ENCODE data around the gene ACSL3. TPM values are rescaled to one million over a fixed set of nuclear protein-coding genes. Genes with fewer than 3 reads are reported as not detected.
"Not testable (repeated sequence)": the region's sequence is repeated elsewhere in the genome, so short reads cannot be mapped to it uniquely, and the experiment has no call there.

Gene ACSL3
- total and polyA plus RNA-seq, 2 donors from 2014 or later, result 33.6 to 58.8 TPM

DNA sequence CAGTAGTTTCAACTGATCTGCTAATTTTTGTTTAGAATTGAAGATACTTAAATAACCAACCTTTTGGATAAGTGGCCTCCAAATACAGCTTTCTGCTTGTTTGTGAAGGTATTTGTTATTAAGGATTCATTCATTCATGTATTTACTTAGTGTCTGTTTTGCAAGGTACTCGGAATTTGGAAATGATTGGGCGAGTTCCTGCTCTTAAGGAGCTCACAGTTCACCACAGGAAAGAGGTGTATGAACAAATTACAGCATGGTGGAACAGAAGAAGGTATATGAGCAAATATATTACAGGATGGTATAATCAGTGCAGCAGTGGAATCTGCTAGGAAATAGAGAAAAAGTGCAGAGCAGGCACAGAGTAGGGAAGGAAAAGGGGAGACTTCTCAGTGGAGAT, 4.5 kb downstream of the ACSL3 start:
- TF ChIP-seq, protein P1, sequence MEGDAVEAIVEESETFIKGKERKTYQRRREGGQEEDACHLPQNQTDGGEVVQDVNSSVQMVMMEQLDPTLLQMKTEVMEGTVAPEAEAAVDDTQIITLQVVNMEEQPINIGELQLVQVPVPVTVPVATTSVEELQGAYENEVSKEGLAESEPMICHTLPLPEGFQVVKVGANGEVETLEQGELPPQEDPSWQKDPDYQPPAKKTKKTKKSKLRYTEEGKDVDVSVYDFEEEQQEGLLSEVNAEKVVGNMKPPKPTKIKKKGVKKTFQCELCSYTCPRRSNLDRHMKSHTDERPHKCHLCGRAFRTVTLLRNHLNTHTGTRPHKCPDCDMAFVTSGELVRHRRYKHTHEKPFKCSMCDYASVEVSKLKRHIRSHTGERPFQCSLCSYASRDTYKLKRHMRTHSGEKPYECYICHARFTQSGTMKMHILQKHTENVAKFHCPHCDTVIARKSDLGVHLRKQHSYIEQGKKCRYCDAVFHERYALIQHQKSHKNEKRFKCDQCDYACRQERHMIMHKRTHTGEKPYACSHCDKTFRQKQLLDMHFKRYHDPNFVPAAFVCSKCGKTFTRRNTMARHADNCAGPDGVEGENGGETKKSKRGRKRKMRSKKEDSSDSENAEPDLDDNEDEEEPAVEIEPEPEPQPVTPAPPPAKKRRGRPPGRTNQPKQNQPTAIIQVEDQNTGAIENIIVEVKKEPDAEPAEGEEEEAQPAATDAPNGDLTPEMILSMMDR (IDR thresholded peaks at IDR 0.05; ENCODE audit: borderline replicate concordance, extremely low read depth, insufficient read depth), result no peak
- intact Hi-C loops (cut with DNase I), result no loop called here
- Histone ChIP-seq H3K4me1 (ENCODE audit: control insufficient read depth in 2 of 3, insufficient read depth in 2 of 3, low read depth in 1 of 3, low read length in 3 of 3) (peaks cover 4 to 9% (median 5%) of the 10 kb centered on the region in 3 donors), H3K9ac (ENCODE audit: low read length in 3 of 3) (no peak overlapping the region), H3K36me3 (ENCODE audit: control insufficient read depth in 2 of 3, insufficient read depth in 3 of 3, low read length in 3 of 3) (no peaks in the 10 kb centered on the region), H3K27me3 (ENCODE audit: control insufficient read depth, insufficient read depth, low read length) (no peaks in the 10 kb centered on the region), H3K27ac (ENCODE audit: low read depth in 2 of 2, low read length in 2 of 2) (no peak overlapping the region), H3K9me3 (ENCODE audit: control insufficient read depth in 2 of 3, insufficient read depth in 1 of 3, low read length in 3 of 3) (no peaks in the 10 kb centered on the region), H3K4me3 (ENCODE audit: low read length in 3 of 3) (no peak overlapping the region)
- FAIRE-seq (no peak), DNase-seq (no peak)

DNA sequence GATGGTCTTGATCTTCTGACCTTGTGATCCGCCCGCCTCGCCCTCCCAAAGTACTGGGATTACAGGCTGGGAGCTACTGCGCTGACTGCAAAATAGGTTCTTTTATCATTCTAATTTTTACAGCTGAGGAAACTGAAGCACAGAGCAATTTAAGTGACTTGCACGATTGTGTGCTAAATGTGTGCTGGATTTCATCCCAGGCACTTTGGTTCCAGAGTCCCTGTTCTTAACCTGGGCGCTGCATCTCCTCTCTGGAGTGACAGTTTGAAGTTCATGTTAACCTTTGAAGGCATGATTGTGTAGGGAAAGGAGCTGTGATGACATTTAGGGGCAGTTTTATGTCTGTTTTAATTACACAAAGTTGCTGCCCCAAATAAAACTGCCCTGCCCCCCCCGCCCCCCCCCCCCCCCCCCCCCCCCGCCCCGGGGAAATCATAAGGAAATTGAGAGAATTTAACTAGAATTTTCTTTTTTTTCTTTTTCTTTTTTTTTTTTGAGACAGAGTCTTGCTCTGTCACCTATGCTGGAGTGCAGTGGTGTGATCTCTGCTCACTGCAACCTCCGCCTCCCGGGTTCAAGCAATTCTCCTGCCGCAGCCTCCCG, 5.6 kb downstream of the ACSL3 start:
- no peaks in the 10 kb centered on the region for H3K27me3 ChIP-seq (ENCODE audit: control insufficient read depth, insufficient read depth, low read length)
- intact Hi-C loops (cut with DNase I), result no loop called here

DNA sequence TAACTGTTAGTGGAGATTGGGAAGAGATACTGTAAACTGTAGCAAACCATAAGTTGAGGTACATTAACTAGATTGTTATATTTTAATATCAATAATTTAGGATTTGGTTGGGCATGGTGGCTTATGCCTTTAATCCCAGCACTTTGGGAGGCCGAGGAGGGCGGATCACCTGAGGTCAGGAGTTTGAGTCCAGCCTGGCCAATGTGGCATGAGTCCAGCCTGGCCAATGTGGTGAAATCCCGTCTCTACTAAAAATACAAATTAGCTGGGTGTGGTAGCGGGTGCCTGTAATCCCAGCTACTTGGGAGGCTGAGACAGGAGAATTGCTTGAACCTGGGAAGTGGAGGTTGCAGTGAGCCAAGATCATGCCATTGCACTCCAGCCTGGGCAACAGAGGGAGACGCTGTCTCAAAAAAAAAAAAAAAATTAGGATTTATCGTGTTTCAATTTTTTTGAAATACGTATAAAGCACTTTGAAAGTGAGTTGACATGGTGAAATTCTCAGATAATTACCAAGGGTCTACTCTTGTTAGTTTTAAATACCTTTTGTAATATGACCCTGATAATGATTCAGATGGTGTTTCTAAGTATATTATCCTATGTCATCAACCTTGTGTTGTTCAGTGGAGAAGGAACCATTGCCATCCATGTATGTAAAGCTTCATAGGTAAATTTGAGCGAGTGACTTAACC, 7.9 kb downstream of the ACSL3 start:
- DNase-seq; intact Hi-C loops (cut with DNase I); H3K4me1 ChIP-seq (ENCODE audit: control insufficient read depth in 2 of 3, insufficient read depth in 2 of 3, low read depth in 1 of 3, low read length in 3 of 3): not testable (repeated sequence)

More for the DNA sequence above, 5.6 kb downstream of the ACSL3 start:
- Histone ChIP-seq H3K9me3 (ENCODE audit: control insufficient read depth in 2 of 3, insufficient read depth in 1 of 3, low read length in 3 of 3) (no peaks in the 10 kb centered on the region), H3K4me3 (ENCODE audit: low read length in 3 of 3) (no peak overlapping the region), H3K4me1 (ENCODE audit: control insufficient read depth in 2 of 3, insufficient read depth in 2 of 3, low read depth in 1 of 3, low read length in 3 of 3) (peaks cover 4 to 9% (median 5%) of the 10 kb centered on the region in 3 donors), H3K27ac (ENCODE audit: low read depth in 2 of 2, low read length in 2 of 2) (no peak overlapping the region), H3K36me3 (ENCODE audit: control insufficient read depth in 2 of 3, insufficient read depth in 3 of 3, low read length in 3 of 3) (no peaks in the 10 kb centered on the region), H3K9ac (ENCODE audit: low read length in 3 of 3) (no peak overlapping the region)
- DNase-seq (no peak), FAIRE-seq (no peak)
- TF ChIP-seq, protein P1 (IDR thresholded peaks at IDR 0.05; ENCODE audit: borderline replicate concordance, extremely low read depth, insufficient read depth), result no peak

DNA sequence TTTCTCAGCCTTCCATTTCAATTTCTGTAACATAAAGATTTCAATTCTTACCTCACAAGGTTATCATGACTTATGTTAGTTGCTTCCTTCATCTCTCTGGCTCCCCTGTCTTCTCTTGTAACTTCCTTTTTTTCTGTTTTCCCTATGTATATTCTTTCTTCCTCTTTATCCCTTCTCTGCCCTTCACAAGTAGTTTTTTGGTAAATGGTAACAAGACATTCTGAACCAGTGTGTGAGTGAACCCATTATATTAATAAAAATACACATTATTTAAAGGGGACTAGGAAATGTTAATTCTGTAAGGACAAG, 8.4 kb downstream of the ACSL3 start:
- H3K36me3 ChIP-seq (ENCODE audit: control insufficient read depth in 2 of 3, insufficient read depth in 3 of 3, low read length in 3 of 3), result no peaks in the 10 kb centered on the region
- FAIRE-seq, result no peak
- H3K4me1 ChIP-seq (ENCODE audit: control insufficient read depth in 2 of 3, insufficient read depth in 2 of 3, low read depth in 1 of 3, low read length in 3 of 3), result peaks cover 0 to 5% (median 0%) of the 10 kb centered on the region in 3 donors
- H3K27ac ChIP-seq (ENCODE audit: low read depth in 2 of 2, low read length in 2 of 2), result no peak overlapping the region
- no peaks in the 10 kb centered on the region for H3K9me3 ChIP-seq (ENCODE audit: control insufficient read depth in 2 of 3, insufficient read depth in 1 of 3, low read length in 3 of 3)
- no peak overlapping the region for H3K4me3 ChIP-seq (ENCODE audit: low read length in 3 of 3)
- DNase-seq, result no peak
- H3K9ac ChIP-seq (ENCODE audit: low read length in 3 of 3), result no peak overlapping the region
- intact Hi-C loops (cut with DNase I), result no loop called here
- no peaks in the 10 kb centered on the region for H3K27me3 ChIP-seq (ENCODE audit: control insufficient read depth, insufficient read depth, low read length)
- TF ChIP-seq, protein P1 (IDR thresholded peaks at IDR 0.05; ENCODE audit: borderline replicate concordance, extremely low read depth, insufficient read depth), result no peak

More for the DNA sequence above, 7.9 kb downstream of the ACSL3 start:
- not testable (repeated sequence) for H3K4me3 ChIP-seq (ENCODE audit: low read length in 3 of 3); H3K36me3 ChIP-seq (ENCODE audit: control insufficient read depth in 2 of 3, insufficient read depth in 3 of 3, low read length in 3 of 3); FAIRE-seq; H3K9ac ChIP-seq (ENCODE audit: low read length in 3 of 3); H3K27me3 ChIP-seq (ENCODE audit: control insufficient read depth, insufficient read depth, low read length); H3K27ac ChIP-seq (ENCODE audit: low read depth in 2 of 2, low read length in 2 of 2); H3K9me3 ChIP-seq (ENCODE audit: control insufficient read depth in 2 of 3, insufficient read depth in 1 of 3, low read length in 3 of 3)
